C1 segment of cervical spinal cord (tissue), 14 donors: ENCODE measurements around the gene NCOA5.
A peak's percentile ranks its signal among the peaks of the same experiment; 100 is the strongest.

Experiments used
- DNase-seq, 14 donors: peaks; one replicate each; lab custom pipeline; 2025; lab: John Stamatoyannopoulos, UW

The NCOA5 gene

GRCh38 chr20:46018611-46019010 lies 71.2 kb downstream of the NCOA5 start:
- no peak for DNase-seq

- DNase-seq = no peak
Measured at GRCh38 chr20:46018112-46018511, 71.7 kb downstream of the NCOA5 start.

GRCh38 chr20:46017272-46017671 lies 72.5 kb downstream of the NCOA5 start:
- no peak for DNase-seq

GRCh38 chr20:46014517-46015396 lies 75.0 kb downstream of the NCOA5 start:
- no peak for DNase-seq

GRCh38 chr20:46013829-46014516 lies 75.8 kb downstream of the NCOA5 start:
- DNase-seq = peak in 2 of 14 donors; percentile 19 to 30

- DNase-seq = no peak
Measured at GRCh38 chr20:46013322-46013828, 76.4 kb downstream of the NCOA5 start.

GRCh38 chr20:46012921-46013320 lies 76.8 kb downstream of the NCOA5 start:
- no peak for DNase-seq

- no peak for DNase-seq
Measured at GRCh38 chr20:46011631-46012482, 77.9 kb downstream of the NCOA5 start.
